Measurements from ENCODE around the gene TEP1.
A peak's percentile ranks its signal among the peaks of the same experiment; 100 is the strongest.

Gene TEP1

GRCh38 chr14:20418501-20418909, 5.2 kb upstream of the TEP1 start:
- DNase-seq (ENCODE audit: insufficient read length, low spot score): no peak
- TF ChIP-seq SPI1 (IDR thresholded peaks at IDR 0.05; ENCODE audit: low read depth, low read length) (no peak), TAF1 (IDR thresholded peaks at IDR 0.05; ENCODE audit: low read depth, low read length) (no peak), PAX5 (IDR thresholded peaks at IDR 0.05; ENCODE audit: insufficient read depth, low read length, severe bottlenecking) (no peak), POLR2A (IDR thresholded peaks at IDR 0.05; ENCODE audit: low read depth, low read length) (no peak), POLR2AphosphoS5 (IDR thresholded peaks at IDR 0.05; ENCODE audit: low read depth, low read length) (no peak), POU2F2 (IDR thresholded peaks at IDR 0.05; ENCODE audit: low read depth, low read length) (no peak)
- no peak for FAIRE-seq

GRCh38 chr14:20417250-20418186, 4.2 kb upstream of the TEP1 start:
- DNase-seq (ENCODE audit: insufficient read length, low spot score): no peak
- no peak for FAIRE-seq
- no peak for TF ChIP-seq POU2F2 (IDR thresholded peaks at IDR 0.05; ENCODE audit: low read depth, low read length)
- no peak for TF ChIP-seq POLR2AphosphoS5 (IDR thresholded peaks at IDR 0.05; ENCODE audit: low read depth, low read length)
- TF ChIP-seq TAF1 (IDR thresholded peaks at IDR 0.05; ENCODE audit: low read depth, low read length): no peak
- TF ChIP-seq PAX5 (IDR thresholded peaks at IDR 0.05; ENCODE audit: insufficient read depth, low read length, severe bottlenecking): no peak
- TF ChIP-seq POLR2A (IDR thresholded peaks at IDR 0.05; ENCODE audit: low read depth, low read length): no peak
- TF ChIP-seq SPI1 (IDR thresholded peaks at IDR 0.05; ENCODE audit: low read depth, low read length): no peak

- FAIRE-seq: no peak
- DNase-seq (ENCODE audit: insufficient read length, low spot score): no peak
- TF ChIP-seq POLR2AphosphoS5 (IDR thresholded peaks at IDR 0.05; ENCODE audit: low read depth, low read length) (no peak), SPI1 (IDR thresholded peaks at IDR 0.05; ENCODE audit: low read depth, low read length) (no peak), PAX5 (IDR thresholded peaks at IDR 0.05; ENCODE audit: insufficient read depth, low read length, severe bottlenecking) (no peak), TAF1 (IDR thresholded peaks at IDR 0.05; ENCODE audit: low read depth, low read length) (no peak), POLR2A (IDR thresholded peaks at IDR 0.05; ENCODE audit: low read depth, low read length) (no peak), POU2F2 (IDR thresholded peaks at IDR 0.05; ENCODE audit: low read depth, low read length) (no peak)
These were observed 2.9 kb upstream of the TEP1 start for GRCh38 chr14:20416223-20416622.

- FAIRE-seq (peak; percentile 75), DNase-seq (ENCODE audit: insufficient read length, low spot score) (no peak)
- TF ChIP-seq PAX5 (IDR thresholded peaks at IDR 0.05; ENCODE audit: insufficient read depth, low read length, severe bottlenecking): no peak
- TF ChIP-seq POU2F2 (IDR thresholded peaks at IDR 0.05; ENCODE audit: low read depth, low read length): no peak
- no peak for TF ChIP-seq POLR2A (IDR thresholded peaks at IDR 0.05; ENCODE audit: low read depth, low read length)
- no peak for TF ChIP-seq TAF1 (IDR thresholded peaks at IDR 0.05; ENCODE audit: low read depth, low read length)
- no peak for TF ChIP-seq SPI1 (IDR thresholded peaks at IDR 0.05; ENCODE audit: low read depth, low read length)
- TF ChIP-seq POLR2AphosphoS5 (IDR thresholded peaks at IDR 0.05; ENCODE audit: low read depth, low read length): no peak
These were observed 2.5 kb upstream of the TEP1 start for GRCh38 chr14:20415782-20416206.

GRCh38 chr14:20413744-20414082, 412 bp upstream of the TEP1 start:
- FAIRE-seq (peak; percentile 72), DNase-seq (ENCODE audit: insufficient read length, low spot score) (no peak)
- 0 out of 2 replicates have a peak, but pooled peaks have one; percentile 22 for TF ChIP-seq TAF1 (IDR thresholded peaks at IDR 0.05; ENCODE audit: low read depth, low read length)
- TF ChIP-seq POU2F2 (IDR thresholded peaks at IDR 0.05; ENCODE audit: low read depth, low read length): no peak

- DNase-seq (ENCODE audit: insufficient read length, low spot score): no peak
- TF ChIP-seq TAF1 (IDR thresholded peaks at IDR 0.05; ENCODE audit: low read depth, low read length): no peak
- no peak for TF ChIP-seq POLR2A (IDR thresholded peaks at IDR 0.05; ENCODE audit: low read depth, low read length)
- no peak for TF ChIP-seq POLR2AphosphoS5 (IDR thresholded peaks at IDR 0.05; ENCODE audit: low read depth, low read length)
- peak; percentile 99 for TF ChIP-seq POU2F2 (IDR thresholded peaks at IDR 0.05; ENCODE audit: low read depth, low read length)
- TF ChIP-seq PAX5 (IDR thresholded peaks at IDR 0.05; ENCODE audit: insufficient read depth, low read length, severe bottlenecking): no peak
- TF ChIP-seq SPI1 (IDR thresholded peaks at IDR 0.05; ENCODE audit: low read depth, low read length): 0 out of 2 replicates have a peak, but pooled peaks have one; percentile 14
- peak; percentile 69 for FAIRE-seq
These were observed 890 bp downstream of the TEP1 start for GRCh38 chr14:20412411-20412810.

GRCh38 chr14:20409226-20409625, 4.1 kb downstream of the TEP1 start:
- TF ChIP-seq SPI1 (IDR thresholded peaks at IDR 0.05; ENCODE audit: low read depth, low read length): no peak
- no peak for TF ChIP-seq POU2F2 (IDR thresholded peaks at IDR 0.05; ENCODE audit: low read depth, low read length)
- no peak for TF ChIP-seq PAX5 (IDR thresholded peaks at IDR 0.05; ENCODE audit: insufficient read depth, low read length, severe bottlenecking)
- TF ChIP-seq POLR2A (IDR thresholded peaks at IDR 0.05; ENCODE audit: low read depth, low read length): no peak
- no peak for TF ChIP-seq TAF1 (IDR thresholded peaks at IDR 0.05; ENCODE audit: low read depth, low read length)
- TF ChIP-seq POLR2AphosphoS5 (IDR thresholded peaks at IDR 0.05; ENCODE audit: low read depth, low read length): no peak
- FAIRE-seq (no peak), DNase-seq (ENCODE audit: insufficient read length, low spot score) (no peak)

GRCh38 chr14:20403521-20403920, 9.8 kb downstream of the TEP1 start:
- no peak for TF ChIP-seq POLR2A (IDR thresholded peaks at IDR 0.05; ENCODE audit: low read depth, low read length)
- TF ChIP-seq PAX5 (IDR thresholded peaks at IDR 0.05; ENCODE audit: insufficient read depth, low read length, severe bottlenecking): no peak
- TF ChIP-seq TAF1 (IDR thresholded peaks at IDR 0.05; ENCODE audit: low read depth, low read length): no peak
- no peak for TF ChIP-seq POLR2AphosphoS5 (IDR thresholded peaks at IDR 0.05; ENCODE audit: low read depth, low read length)
- no peak for TF ChIP-seq POU2F2 (IDR thresholded peaks at IDR 0.05; ENCODE audit: low read depth, low read length)
- no peak for TF ChIP-seq SPI1 (IDR thresholded peaks at IDR 0.05; ENCODE audit: low read depth, low read length)
- FAIRE-seq: no peak
- no peak for DNase-seq (ENCODE audit: insufficient read length, low spot score)

- DNase-seq (ENCODE audit: insufficient read length, low spot score): no peak
- TF ChIP-seq POLR2A (IDR thresholded peaks at IDR 0.05; ENCODE audit: low read depth, low read length): no peak
- TF ChIP-seq PAX5 (IDR thresholded peaks at IDR 0.05; ENCODE audit: insufficient read depth, low read length, severe bottlenecking): no peak
- TF ChIP-seq POU2F2 (IDR thresholded peaks at IDR 0.05; ENCODE audit: low read depth, low read length): no peak
- no peak for TF ChIP-seq POLR2AphosphoS5 (IDR thresholded peaks at IDR 0.05; ENCODE audit: low read depth, low read length)
- no peak for TF ChIP-seq TAF1 (IDR thresholded peaks at IDR 0.05; ENCODE audit: low read depth, low read length)
- TF ChIP-seq SPI1 (IDR thresholded peaks at IDR 0.05; ENCODE audit: low read depth, low read length): no peak
- FAIRE-seq: no peak
These were observed 12.2 kb downstream of the TEP1 start for GRCh38 chr14:20400965-20401593.
